Mesothelial cell of epicardium (in vitro differentiated cells): Measurements from ENCODE around the gene DNM2. TPM values are rescaled to one million over a fixed set of nuclear protein-coding genes. Genes with fewer than 3 reads are reported as not detected.

Experiments used
- DNase-seq, 2 experiments: peaks; one replicate each; pipeline ENCODE4 v3.0.0; 2021; ENCODE audit warnings: low spot score in 2 of 2; ENCODE audit not compliant: unreplicated experiment in 2 of 2
- H3K27ac Mint-ChIP-seq: 2 replicates; pipeline ENCODE4 v1.8.0; 2021; ENCODE audit warnings: mixed read lengths
- H3K27me3 Mint-ChIP-seq: 2 replicates; pipeline ENCODE4 v1.8.0; 2021; ENCODE audit warnings: low read depth, mixed read lengths
- H3K36me3 Mint-ChIP-seq: 2 replicates; pipeline ENCODE4 v1.8.0; 2021; ENCODE audit warnings: mixed read lengths
- H3K4me1 Mint-ChIP-seq: 2 replicates; pipeline ENCODE4 v1.8.0; 2021; ENCODE audit warnings: mixed read lengths
- H3K4me3 Mint-ChIP-seq: 2 replicates; pipeline ENCODE4 v1.8.0; 2021; ENCODE audit warnings: mild to moderate bottlenecking, moderate library complexity, mixed read lengths
- H3K9me3 Mint-ChIP-seq: 2 replicates; pipeline ENCODE4 v1.8.0; 2021; ENCODE audit warnings: mixed read lengths
- total RNA-seq: library from RNA; stranded (reverse); gene quantifications from 3 replicates; pipeline ENCODE4 v1.2.1, GENCODE V29; 2021
- TF ChIP-seq, protein P1 (sequence below): fragments of 200-600 bp; sonication (generic); IDR thresholded peaks from one replicate; pipeline ENCODE4 v1.5.0; 2021; ENCODE audit warnings: antibody characterized with exemption; ENCODE audit not compliant: unreplicated experiment

The DNM2 gene
- total RNA-seq, 1 donor from 2014 or later, result 128 TPM

GRCh38 chr19:10830931-10831779, 113.3 kb downstream of the DNM2 start:
- no peaks in the 10 kb centered on the region for H3K27me3 Mint-ChIP-seq
- TF ChIP-seq, protein P1, sequence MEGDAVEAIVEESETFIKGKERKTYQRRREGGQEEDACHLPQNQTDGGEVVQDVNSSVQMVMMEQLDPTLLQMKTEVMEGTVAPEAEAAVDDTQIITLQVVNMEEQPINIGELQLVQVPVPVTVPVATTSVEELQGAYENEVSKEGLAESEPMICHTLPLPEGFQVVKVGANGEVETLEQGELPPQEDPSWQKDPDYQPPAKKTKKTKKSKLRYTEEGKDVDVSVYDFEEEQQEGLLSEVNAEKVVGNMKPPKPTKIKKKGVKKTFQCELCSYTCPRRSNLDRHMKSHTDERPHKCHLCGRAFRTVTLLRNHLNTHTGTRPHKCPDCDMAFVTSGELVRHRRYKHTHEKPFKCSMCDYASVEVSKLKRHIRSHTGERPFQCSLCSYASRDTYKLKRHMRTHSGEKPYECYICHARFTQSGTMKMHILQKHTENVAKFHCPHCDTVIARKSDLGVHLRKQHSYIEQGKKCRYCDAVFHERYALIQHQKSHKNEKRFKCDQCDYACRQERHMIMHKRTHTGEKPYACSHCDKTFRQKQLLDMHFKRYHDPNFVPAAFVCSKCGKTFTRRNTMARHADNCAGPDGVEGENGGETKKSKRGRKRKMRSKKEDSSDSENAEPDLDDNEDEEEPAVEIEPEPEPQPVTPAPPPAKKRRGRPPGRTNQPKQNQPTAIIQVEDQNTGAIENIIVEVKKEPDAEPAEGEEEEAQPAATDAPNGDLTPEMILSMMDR, result no peak
- H3K4me3 Mint-ChIP-seq, result no peak overlapping the region
- no peaks in the 10 kb centered on the region for H3K9me3 Mint-ChIP-seq
- H3K4me1 Mint-ChIP-seq, result peaks cover 6% of the 10 kb centered on the region
- DNase-seq, result no peak
- peaks cover 9% of the 10 kb centered on the region for H3K36me3 Mint-ChIP-seq
- H3K27ac Mint-ChIP-seq, result no peak overlapping the region

DNA sequence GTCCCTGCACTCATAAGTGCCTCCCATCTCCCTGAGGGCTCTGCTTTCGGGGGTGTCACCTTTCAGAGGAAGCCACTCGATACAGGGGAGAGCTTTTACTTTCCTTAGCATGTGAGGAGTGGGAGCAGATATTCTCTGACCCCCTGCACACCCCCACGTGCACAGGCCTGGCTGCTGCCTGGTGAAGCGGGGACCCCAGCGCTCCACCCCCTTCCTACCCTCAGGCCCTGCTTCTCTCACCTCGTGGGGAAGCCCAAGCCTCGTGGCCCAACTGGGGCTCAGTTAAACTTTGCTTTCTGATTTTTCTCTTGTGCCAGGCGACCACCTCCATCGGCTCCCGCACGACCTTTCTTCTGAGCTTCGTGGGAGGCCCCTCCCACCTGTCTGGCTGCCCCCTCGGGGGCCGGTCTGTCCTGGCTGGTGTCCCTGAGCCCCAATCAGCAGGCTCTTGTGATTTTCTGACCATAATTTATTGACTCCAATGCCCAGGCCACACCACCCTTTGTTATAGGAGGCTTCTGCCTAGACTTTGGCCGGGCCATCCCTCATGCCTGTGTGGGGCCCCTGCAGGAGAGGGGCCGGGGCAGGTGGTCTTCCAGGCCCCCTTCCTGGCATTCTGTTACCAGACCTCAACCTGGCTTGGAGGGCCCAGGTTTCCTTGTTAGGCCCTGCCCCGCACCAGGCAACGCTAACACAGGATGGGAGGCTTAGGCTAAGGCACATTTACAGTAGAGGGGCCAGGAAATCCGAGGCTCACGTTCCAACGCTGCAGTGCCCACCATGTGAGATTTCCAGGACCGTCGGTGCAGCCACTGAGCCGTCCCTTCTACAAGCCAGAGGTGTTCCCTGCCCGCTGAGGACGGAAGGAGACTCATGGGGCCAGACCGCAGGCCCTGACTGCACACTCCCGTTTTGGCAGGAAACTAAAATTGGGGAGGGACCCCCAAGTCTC, 114.4 kb downstream of the DNM2 start:
- no peak for DNase-seq
- peaks cover 11% of the 10 kb centered on the region for H3K4me1 Mint-ChIP-seq
- TF ChIP-seq, protein P1, result no peak
- H3K27me3 Mint-ChIP-seq, result no peaks in the 10 kb centered on the region
- peaks cover 6% of the 10 kb centered on the region for H3K36me3 Mint-ChIP-seq
- no peak overlapping the region for H3K4me3 Mint-ChIP-seq
- no peak overlapping the region for H3K27ac Mint-ChIP-seq
- peaks cover 8% of the 10 kb centered on the region for H3K9me3 Mint-ChIP-seq

GRCh38 chr19:10832939-10833296, 115.0 kb downstream of the DNM2 start:
- TF ChIP-seq, protein P1, result no peak
- no peak overlapping the region for H3K4me3 Mint-ChIP-seq
- no peaks in the 10 kb centered on the region for H3K27me3 Mint-ChIP-seq
- peaks cover 6% of the 10 kb centered on the region for H3K36me3 Mint-ChIP-seq
- H3K27ac Mint-ChIP-seq, result no peak overlapping the region
- H3K9me3 Mint-ChIP-seq, result peaks cover 8% of the 10 kb centered on the region
- DNase-seq, result no peak
- peaks cover 11% of the 10 kb centered on the region for H3K4me1 Mint-ChIP-seq

DNA sequence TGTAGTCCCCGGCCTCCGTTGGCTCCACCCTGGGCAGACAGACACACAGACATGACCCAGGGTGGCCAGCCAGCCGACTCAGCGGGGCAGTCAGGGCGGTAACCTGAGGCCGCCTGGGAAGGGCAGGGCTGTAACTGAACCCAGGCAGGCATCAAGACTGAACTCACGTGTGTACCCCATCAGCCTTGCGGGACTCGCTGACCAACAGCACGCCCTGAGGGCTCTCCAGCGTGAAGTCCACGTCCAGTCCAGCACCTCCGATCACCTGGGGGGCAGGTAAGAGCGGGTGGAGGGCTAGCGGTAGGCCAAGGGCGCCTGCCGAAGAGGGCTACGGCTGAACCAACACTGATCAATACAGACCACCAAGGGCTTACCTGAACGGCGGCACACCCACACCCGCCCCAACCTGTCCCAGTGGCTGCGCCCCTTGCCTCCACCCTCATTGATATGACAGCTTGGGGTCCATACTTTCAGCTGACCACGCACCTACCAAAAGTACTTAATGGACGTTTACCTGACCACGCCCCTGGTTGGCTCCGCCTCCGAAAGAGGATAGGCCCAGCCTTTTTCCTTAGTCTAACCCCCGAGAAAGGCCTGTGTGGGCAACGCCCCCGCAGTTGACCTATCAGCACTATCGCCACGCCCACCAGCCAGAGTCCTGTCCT, 117.3 kb downstream of the DNM2 start:
- no peak for DNase-seq
- H3K4me3 Mint-ChIP-seq, result peak overlapping the region; percentile 90
- TF ChIP-seq, protein P1, result no peak
- peaks cover 6% of the 10 kb centered on the region for H3K36me3 Mint-ChIP-seq
- no peaks in the 10 kb centered on the region for H3K27me3 Mint-ChIP-seq
- H3K4me1 Mint-ChIP-seq, result peaks cover 11% of the 10 kb centered on the region
- peak overlapping the region; percentile 99 for H3K27ac Mint-ChIP-seq
- peaks cover 12% of the 10 kb centered on the region for H3K9me3 Mint-ChIP-seq

DNA sequence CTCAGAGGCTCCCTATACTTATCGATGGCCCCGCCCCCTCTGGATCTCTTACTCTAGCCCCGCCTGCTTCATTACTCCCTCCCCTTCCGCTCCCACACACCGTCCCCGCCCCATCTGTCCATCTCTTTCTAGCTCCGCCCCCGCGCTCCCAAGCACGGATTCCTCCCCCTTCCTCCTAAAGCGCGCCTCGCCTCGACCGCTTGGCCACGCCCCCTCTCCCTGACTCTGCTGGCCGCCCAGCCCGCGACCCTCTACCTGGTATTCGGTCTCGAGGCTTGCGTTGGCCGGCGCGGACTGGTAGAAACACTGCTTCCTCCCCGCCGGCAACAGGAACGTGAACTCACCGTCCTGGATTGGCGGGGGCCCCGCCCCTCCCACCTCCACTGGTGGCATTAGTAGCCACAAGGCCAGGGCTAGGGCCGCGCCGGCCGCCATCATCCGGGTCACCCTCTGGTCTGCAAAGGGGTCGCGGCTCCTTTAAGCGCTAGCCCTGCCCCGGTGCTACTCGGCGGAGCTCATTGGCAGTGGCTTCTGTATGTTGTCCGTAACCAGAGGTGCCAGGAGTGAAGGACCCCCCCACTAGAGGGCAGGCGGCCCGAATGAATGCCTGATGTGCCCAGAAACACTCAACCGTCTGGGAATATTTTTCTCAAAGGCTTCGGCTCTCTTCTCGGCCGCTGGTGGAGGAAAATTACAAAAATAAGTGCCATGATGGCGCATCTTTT, 118.0 kb downstream of the DNM2 start, which contains the start of gene TMED1:
Gene TMED1 (minus strand): TSS at position 459 of the 725 bp plus-strand sequence. CDS start 21 bp downstream, at position 438.
- peak within 1 kb of the TSS; percentile 90 for H3K4me3 Mint-ChIP-seq
- H3K27ac Mint-ChIP-seq, result peak within 1 kb of the TSS; percentile 99
- TF ChIP-seq, protein P1, result peak; percentile 40
- peaks cover 11% of the 10 kb centered on the region for H3K4me1 Mint-ChIP-seq
- H3K36me3 Mint-ChIP-seq, result peaks cover 6% of the 10 kb centered on the region
- H3K9me3 Mint-ChIP-seq, result peaks cover 12% of the 10 kb centered on the region
- H3K27me3 Mint-ChIP-seq, result no peaks in the 10 kb centered on the region
- peak; percentile 98 to 99 for DNase-seq
